ENCODE data around the gene SERPINA6. TPM values are rescaled to one million over a fixed set of nuclear protein-coding genes. Genes with fewer than 3 reads are reported as not detected.

Gene SERPINA6
- total and polyA plus RNA-seq, 8 donors = 5.2 to 17.7 (median 13.1) TPM

- FAIRE-seq (no peak), ATAC-seq (no peak), DNase-seq (no peak)
- TF ChIP-seq, protein P1, sequence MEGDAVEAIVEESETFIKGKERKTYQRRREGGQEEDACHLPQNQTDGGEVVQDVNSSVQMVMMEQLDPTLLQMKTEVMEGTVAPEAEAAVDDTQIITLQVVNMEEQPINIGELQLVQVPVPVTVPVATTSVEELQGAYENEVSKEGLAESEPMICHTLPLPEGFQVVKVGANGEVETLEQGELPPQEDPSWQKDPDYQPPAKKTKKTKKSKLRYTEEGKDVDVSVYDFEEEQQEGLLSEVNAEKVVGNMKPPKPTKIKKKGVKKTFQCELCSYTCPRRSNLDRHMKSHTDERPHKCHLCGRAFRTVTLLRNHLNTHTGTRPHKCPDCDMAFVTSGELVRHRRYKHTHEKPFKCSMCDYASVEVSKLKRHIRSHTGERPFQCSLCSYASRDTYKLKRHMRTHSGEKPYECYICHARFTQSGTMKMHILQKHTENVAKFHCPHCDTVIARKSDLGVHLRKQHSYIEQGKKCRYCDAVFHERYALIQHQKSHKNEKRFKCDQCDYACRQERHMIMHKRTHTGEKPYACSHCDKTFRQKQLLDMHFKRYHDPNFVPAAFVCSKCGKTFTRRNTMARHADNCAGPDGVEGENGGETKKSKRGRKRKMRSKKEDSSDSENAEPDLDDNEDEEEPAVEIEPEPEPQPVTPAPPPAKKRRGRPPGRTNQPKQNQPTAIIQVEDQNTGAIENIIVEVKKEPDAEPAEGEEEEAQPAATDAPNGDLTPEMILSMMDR (IDR thresholded peaks at IDR 0.05) = no peak
- no peaks in the 10 kb centered on the region for H3K9me3 ChIP-seq
- intact Hi-C loops (cut with DNase I) = no loop called here
- H3K4me1 ChIP-seq = no peaks in the 10 kb centered on the region
- H3K4me3 ChIP-seq = no peak overlapping the region
- no peaks in the 10 kb centered on the region for H3K36me3 ChIP-seq
- no peaks in the 10 kb centered on the region for H3K27me3 ChIP-seq
- no peak overlapping the region for H3K27ac ChIP-seq
- WGBS, 2 donors = 76 to 86% methylated on average over 1 of the region's 1 CpG
Observed at GRCh38 chr14:94316692-94317091, 6.4 kb downstream of the SERPINA6 start.

DNA sequence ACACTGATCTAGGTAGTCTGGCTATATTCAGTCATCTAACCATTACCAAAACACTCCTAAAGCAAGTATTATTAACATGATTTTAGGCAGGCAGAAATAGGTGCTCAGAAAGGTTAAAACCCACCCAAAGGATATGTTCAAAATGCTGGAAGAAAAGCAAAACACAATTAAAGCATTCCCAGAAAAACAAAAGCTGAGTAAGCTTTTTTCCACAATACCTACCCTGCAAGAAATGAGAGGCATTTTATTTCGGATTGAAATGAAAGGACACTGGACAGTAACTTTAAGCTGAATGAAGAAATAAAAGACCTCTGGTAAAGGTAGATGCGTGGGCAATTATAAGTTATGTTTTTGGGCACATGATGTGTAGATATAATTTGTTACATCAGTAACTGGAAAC lies 8.2 kb downstream of the SERPINA6 start:
- no peak overlapping the region for H3K4me3 ChIP-seq
- FAIRE-seq = no peak

DNA sequence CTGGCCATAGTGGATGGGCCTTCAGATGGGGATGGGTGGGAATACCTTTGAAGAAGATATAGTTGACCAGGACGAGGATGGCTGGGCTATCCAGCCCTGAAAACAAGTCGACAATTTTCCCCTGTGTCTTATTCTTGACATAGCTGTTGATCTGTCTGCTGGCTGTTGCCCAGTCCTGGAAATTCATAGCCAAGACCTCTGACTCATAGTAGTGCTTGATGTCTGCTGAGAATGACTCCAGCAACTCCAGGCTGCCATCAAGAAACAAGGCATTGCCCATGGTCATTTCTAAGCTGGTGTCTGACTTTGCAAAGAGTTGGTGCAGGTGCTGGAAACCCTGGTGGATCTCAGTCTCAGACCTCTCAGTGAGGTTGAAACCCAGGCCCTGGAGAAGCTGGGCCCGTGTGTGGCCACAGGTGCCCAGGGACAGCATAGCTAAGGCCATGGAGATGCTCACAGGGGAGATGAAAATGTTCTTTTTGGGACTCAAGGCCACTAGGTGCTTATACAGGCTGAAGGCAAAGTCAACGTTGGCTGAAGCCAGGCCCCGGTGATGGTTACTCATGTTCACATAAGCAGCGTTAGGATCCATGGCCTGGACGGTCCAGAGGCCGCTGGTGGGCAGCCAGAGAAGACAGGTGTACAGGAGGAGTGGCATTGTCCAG lies 9.0 kb downstream of the SERPINA6 start:
- DNase-seq = peak in 1 of 6 donors; percentile 35

More for the DNA sequence above, 8.2 kb downstream of the SERPINA6 start:
- Histone ChIP-seq H3K27me3 (no peaks in the 10 kb centered on the region), H3K4me1 (no peaks in the 10 kb centered on the region), H3K9me3 (no peaks in the 10 kb centered on the region), H3K36me3 (no peaks in the 10 kb centered on the region), H3K27ac (no peak overlapping the region)
- ATAC-seq = no peak
- intact Hi-C loops (cut with DNase I) = no loop called here
- WGBS, 2 donors = 68 to 80% methylated on average over 2 of the region's 2 CpGs
- no peak for DNase-seq
- TF ChIP-seq, protein P1 (IDR thresholded peaks at IDR 0.05) = no peak

DNA sequence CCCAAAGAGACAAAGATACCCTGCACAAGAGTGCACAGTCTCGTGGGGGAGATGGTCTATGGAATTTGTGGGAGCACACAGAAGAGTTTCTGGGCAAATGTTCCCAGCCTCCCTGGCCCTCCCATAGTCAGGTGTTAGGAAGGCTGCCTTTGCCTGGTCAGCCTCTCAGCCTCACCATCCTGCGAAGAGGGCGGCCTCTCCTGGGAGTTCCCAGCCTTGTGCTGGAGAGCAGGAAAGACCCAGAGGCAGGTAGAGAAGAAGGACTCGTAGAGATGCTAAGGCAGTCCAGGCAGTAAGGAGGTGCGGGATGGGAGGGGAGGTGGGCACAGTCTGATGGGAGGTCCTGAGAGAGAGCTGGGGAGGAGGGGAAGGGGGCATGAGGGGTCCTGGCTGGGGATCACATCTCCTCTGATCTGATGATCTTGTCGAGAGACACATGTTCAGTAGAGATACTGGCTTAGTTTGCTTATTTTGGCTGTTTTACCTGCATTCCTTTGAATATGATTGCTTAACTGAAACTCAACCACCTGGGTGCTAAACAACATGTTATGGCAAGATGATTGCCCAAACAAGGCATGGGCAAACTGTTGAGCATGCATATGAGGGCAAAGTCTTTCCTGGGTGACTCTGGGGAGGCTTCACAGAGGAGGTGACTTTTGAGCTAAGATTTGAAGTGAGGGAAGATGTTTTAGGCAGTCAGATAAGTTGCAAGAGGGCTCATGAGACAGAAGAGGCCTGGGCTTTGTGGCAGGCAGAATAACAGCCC lies 10.5 kb downstream of the SERPINA6 start:
- DNase-seq = no peak
- Histone ChIP-seq H3K9me3 (no peaks in the 10 kb centered on the region), H3K4me3 (no peak overlapping the region), H3K27ac (no peak overlapping the region), H3K36me3 (no peaks in the 10 kb centered on the region), H3K4me1 (no peaks in the 10 kb centered on the region), H3K27me3 (no peaks in the 10 kb centered on the region)
- TF ChIP-seq, protein P1 (IDR thresholded peaks at IDR 0.05) = no peak
- no peak for FAIRE-seq
- intact Hi-C loops (cut with DNase I) = no loop called here
- WGBS, 2 donors = 67 to 72% methylated on average over 6 of the region's 6 CpGs
- no peak for ATAC-seq

More for the DNA sequence above, 9.0 kb downstream of the SERPINA6 start:
- Histone ChIP-seq H3K4me1 (no peaks in the 10 kb centered on the region), H3K27ac (no peak overlapping the region), H3K4me3 (no peak overlapping the region), H3K36me3 (no peaks in the 10 kb centered on the region), H3K27me3 (no peaks in the 10 kb centered on the region), H3K9me3 (no peaks in the 10 kb centered on the region)
- FAIRE-seq (no peak), ATAC-seq (no peak)
- intact Hi-C loops (cut with DNase I) = no loop called here
- TF ChIP-seq, protein P1 (IDR thresholded peaks at IDR 0.05) = no peak
- WGBS, 2 donors = 70 to 79% methylated on average over 8 of the region's 8 CpGs

- TF ChIP-seq, protein P1 (IDR thresholded peaks at IDR 0.05) = no peak
- Histone ChIP-seq H3K4me1 (no peaks in the 10 kb centered on the region), H3K9me3 (no peaks in the 10 kb centered on the region), H3K27ac (no peak overlapping the region), H3K27me3 (no peaks in the 10 kb centered on the region), H3K4me3 (no peak overlapping the region), H3K36me3 (no peaks in the 10 kb centered on the region)
- 77% methylated on average over 3 of the region's 3 CpGs for WGBS, 2 donors
- ATAC-seq (no peak), DNase-seq (no peak), FAIRE-seq (no peak)
- intact Hi-C loops (cut with DNase I) = no loop called here
Observed at GRCh38 chr14:94310248-94310647, 12.9 kb downstream of the SERPINA6 start.
